NCI-H1694 treated with DMSO at 0.1 percent for 48 hours (cell line): ENCODE results near the gene CAPS2.

Experiments
- DNase-seq: peaks from one replicate; lab custom pipeline; 2025; lab: John Stamatoyannopoulos, UW

The CAPS2 gene

DNA sequence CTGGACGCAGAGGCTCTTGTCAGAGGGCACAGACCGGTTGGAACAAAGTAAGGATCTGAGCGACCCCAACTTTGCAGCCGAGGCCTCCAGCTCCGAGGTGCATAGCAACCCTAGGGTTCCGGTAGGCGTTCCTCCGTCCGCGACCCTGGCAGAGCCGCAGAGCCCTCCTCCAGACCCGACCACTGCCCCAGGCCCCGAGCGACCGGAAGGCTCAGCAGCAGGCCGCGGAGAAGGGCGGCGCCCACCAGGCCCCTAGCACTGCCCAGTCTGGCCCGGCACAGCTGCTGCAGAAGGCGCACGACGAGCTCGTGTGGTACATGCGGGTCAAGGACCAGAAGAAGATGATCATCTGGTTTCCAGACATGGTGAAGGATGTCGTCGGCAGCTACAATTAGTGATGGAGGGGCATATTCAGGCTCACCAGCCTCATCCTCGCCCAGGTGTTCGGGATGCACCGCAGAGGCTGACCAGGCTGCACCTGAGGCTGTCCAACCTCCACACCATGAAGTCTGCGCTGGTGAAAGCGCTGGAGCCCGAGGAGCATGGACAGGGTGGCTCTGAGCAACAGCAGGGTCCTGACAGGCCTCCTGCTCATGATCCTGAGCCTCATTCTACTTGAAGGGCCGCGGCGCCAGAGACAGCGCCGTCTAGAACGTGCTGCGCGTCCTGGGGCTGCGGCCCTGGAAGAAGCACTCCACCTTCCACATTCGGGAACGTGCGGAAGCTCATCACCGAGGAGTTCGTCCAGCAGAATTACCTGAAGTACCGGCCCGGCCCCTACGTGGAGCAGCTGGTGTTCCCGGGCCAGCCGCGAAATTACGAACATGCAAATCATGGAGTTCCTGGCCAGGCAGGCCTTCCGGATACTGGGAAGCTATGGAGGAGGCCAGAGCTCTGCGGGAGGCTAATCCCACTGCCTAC, 24.5 kb downstream of the CAPS2 start:
- DNase-seq = no peak

DNA sequence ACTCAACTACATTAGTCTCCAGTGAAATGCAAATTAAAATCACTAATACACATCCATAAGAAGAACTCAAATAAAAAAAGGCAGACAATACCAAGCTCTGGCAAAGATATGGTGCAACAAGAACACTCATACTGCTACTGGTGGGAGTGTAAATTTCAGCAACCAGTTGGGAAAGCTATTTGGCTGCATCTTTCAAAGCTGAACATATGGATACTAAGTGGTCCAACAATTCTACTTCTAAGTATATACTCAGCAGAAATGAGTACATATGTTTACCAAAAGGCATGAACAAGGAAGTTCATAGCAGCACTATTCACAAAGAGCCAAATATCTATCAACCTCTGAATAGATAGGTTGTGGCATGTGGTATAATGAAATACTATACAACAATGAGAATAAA, 27.3 kb downstream of the CAPS2 start:
- DNase-seq = no peak

DNA sequence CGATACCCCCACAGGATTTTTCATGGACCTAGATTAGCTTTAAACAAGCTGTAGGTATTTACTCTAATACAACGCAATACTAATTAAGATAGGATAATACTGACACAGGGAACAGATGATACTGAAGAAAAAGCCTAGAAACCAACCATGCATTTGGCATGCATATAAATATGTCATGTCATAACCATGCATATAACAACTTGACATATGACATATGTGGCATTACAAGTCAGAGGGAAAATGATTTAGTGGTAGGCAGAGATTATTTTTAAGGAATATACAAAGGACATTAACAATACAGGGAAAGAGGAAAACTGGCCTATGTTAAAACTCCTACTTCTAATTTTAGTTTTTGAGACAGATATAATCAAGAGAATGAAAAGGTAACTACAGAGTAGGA, 27.9 kb downstream of the CAPS2 start:
- no peak for DNase-seq

DNA sequence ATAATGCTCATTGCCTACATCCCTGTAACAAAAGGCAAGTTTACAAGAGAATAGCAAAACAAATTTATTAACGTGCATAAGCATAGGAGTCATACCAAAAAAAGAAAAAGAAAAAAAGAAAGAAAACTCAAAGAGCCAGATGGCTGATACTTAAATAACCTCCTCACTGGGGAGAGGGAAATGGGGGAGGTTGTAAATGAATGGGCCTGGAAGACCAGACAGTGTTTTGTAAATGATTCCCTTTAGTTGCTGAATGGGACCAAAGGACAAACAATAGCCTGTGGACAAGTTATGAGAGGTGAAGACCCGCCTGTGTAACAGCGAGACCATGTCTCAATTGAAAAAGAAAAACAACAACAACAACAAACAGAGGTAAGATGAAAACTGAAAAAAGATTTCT, 35.3 kb downstream of the CAPS2 start:
- no peak for DNase-seq

DNA sequence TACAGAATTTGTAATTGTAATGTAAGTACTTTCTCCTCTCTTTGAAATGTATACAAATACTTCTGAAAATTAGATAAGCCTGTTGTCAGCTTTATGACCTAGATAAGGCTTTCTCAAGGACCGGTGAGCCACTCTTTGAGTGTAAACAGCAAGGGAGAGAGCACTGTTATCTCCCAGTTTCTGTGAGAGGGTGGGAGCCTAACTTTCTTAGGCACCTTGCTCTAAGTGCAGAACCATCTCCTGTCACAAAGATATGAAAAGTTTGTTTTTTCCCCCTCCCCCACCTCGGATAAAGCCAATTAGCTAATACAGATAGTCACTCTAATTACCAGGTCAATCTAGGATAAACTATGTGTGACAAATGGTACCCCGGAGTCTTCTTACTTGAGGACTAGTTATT, 35.8 kb downstream of the CAPS2 start:
- no peak for DNase-seq

DNA sequence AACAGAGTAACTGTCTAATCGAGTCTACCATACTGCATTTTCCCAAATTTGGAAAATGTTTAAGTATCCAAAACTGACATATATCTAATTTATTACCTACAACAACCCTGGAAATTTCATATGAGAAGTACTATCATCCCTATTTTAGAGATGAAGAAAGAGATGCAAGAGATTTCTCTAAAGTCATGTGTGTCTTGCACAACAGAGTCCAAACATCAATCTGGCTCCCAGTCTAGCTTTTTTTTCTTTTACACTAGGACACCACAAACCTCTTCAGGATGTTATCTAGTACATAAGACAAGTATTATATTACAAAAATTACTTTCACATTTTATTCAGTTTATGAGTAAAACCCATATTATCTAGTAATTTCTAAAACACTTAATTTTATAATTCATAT, 39.1 kb downstream of the CAPS2 start:
- DNase-seq = no peak

DNA sequence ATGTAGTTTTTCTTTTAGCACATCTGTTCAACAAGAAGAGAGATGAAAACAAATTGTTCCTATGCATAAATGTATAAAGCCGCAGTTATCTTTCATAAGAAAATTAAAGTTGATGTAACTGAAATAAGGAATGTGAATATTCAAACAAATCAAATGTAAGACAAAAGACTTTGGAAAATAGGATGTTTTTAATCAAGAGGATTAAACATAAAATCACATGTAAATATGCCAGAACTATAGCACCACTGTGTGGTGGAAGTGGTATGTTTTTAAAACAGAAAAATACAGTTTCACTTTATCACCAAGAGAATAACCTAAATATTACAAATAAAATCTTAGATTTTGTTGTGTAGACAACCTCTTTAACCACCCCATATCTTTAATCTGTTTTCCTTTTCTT, 40.4 kb downstream of the CAPS2 start:
- no peak for DNase-seq

DNA sequence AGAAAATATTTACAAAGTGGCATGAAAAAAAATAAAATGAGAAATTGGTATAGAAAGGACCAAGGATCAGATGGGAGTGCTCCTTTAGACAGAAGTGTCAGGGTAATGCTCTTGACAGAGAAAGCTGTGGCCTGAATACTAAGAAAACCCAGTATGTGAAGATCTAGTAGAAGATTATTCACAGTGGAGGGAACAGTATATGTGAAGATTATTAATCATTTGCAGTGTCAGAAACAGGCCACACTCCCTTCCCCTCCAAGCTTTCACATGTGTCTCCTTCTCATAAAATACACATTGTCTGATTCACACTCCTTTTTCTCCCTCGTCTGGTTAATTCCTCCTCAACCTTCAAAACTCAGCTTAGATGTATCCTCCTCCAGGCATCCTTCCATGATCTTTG, 41.3 kb downstream of the CAPS2 start:
- DNase-seq = no peak

DNA sequence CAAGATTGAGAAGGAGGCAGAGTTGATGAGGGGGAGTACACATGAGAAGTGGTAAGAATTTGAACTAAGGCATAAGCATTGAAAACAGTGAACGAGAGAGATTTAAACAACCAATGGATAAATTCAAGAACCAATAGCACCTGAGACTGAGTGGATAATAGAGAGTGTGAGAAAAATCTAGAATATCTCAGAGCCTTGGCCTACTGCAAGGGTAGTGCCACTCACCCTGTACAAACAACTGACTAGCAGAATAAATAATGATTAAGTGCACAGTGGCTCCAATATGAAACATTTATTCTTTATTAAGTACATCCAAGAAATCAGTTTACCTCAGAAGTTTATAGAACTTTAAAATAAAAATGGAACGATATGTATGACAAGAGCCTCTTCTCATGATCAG, 54.4 kb downstream of the CAPS2 start:
- no peak for DNase-seq

DNA sequence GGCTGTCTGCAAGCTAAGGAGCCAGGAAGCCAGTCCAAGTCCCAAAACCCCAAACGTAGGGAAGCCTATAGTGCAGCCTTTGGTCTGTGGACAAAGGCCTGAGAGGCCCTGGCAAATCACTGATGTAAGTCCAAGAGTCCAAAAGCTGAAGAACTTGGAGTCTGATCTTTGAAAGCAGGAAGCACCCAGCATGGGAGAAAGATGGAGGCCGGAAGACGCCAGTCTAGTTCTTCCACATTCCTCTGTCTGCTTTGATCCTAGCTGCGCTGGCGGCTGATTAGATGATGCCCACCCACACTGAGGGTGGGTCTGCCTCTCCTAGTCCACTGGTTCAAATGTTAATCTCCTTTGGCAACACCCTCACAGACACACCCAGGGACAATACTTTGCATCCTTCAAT, 58.5 kb downstream of the CAPS2 start:
- no peak for DNase-seq

DNA sequence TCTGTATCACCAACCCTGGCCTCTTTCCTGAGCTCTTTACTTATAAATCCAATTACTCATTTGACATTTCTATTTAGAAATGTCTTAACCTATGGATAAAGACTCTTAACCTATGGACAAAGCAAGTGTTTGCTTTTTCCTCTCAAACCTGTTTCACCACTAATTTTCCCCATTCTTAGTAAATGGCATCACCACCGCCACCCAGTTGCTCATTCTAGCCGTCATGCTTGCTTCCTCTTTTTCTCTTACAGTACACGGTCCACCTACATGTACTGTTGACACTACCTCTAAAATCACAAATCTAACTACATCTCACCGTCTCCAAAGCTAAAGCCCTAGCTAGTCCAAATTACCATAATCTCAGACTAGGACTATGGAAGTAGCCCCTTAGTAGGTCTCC, 60.0 kb downstream of the CAPS2 start:
- DNase-seq = no peak

DNA sequence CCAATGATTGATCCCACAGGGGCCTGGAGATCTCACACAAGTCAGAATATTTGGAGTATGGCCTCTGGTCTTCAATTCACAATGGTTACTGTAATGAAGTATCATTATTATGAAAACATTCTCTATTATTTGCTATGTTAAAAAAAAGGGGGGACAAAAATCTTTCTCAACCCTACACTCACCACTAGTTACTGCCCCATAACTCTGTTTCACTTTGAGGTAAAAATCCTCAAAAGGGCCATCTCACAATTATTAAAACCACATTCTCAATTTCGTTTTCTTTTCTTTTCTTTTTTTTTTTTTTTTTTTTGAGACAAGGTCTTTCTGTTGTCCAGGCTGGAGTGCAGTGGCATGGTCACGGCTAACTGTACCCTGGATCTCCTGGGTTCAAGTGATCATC, 60.9 kb downstream of the CAPS2 start:
- DNase-seq = no peak

DNA sequence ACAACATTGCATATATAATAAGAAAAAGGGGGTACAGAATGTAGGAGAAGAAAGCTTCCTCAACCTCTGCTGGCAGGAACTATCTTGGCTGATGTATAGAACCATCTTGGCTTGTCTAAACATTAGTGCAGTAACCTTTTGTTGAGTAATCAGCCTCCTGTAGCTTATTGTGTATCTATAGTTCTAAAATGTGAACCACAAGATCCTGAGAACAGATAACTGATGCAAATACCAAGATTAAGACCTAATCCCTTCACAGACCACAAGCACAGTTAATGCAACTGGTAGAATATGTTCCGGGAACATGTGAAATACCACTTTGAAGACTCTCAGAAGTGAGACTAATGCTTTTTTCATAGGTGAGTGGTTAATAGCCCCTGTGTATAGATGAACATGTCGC, 69.8 kb downstream of the CAPS2 start:
- no peak for DNase-seq

DNA sequence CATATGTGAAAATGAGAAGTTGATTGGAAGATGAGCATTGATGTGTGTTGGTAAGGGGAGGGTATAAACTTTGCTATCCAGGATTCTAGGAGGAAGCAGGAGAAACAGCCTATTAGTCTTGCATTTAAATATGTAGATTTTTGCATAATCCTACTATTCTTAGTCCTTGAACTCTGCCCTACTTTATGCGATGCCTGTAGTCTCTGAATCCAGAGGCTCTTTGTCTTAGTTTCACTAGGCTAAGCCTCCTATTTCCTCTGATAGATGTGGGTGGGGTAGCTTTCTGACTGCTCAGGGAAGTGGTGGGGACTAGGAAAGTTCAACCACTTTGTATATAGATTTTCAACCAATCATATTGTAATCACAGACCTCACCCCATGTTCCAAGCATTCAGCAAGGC, 71.0 kb downstream of the CAPS2 start:
- no peak for DNase-seq

DNA sequence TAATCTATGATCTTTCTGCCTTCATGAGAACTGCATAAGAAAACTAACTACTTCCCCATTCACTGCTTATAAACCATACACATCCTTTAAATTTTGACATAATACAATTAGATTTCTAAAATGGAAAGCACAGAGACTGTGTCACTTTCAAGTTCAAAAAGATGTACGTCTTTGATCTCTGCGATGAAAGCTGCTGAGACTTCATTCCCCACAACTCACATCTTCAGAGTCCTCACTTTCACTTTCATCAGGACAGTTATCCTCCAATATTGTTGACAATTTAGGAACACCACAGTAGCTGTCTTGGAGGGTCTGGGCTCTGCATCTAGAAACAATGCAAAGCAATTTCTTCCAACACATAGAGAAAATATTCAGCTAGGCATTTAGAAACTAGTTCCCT, 72.6 kb downstream of the CAPS2 start:
- DNase-seq = no peak

DNA sequence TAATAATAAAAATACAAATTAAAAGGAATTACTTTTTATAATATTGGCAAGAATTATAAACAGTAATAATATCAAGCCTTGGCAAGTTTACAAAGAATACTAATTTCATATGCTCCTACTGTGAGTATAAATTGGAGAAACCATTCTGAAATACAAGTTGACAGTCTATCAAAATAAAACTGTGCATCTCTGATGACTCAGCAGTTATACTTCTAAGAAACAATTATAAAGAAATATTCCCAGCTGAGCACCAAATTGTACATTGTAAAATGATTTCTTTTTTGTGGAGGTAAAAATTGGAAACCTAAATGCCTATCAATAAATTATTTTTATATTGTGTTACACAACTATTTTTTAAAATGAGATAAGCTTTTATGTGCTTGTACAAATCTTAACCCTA, 85.0 kb downstream of the CAPS2 start:
- DNase-seq = no peak

DNA sequence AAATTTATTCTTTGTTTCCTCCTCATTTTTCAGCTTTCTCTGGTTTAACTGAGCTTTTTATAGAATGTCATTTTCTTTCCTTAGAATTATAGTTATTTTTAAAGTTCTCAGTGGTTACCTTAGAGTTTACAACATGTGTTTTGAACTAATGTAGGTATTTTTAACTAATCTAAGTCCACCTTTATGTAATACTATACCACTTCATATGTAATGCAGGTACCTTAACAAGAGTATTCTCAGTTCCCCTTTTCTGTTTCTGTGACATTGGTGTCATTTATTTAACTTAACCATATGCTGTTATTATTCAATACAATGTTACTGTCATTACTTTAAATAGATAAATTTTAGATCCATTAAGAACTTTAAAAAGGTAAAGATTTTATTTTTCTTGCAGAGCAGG, 90.1 kb downstream of the CAPS2 start:
- DNase-seq = no peak

DNA sequence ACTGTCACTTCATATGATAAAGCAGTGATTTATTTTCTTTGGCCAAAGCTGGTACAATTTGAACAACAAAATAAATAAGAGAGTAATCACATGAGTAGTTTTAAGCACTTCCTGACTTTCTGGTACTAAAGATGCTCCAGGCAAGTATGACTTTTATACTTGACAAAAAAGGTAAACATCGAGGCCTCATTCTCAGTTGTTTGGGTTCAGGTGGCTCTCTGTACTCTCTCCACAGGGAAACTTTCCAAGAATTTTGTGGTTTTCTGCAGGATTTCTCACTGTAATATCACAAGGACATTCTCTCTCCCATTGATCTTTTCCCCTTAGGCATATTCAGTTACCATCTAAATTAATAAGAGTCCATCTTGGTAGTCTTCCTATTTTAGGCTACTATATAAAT, 93.9 kb downstream of the CAPS2 start:
- DNase-seq = no peak

DNA sequence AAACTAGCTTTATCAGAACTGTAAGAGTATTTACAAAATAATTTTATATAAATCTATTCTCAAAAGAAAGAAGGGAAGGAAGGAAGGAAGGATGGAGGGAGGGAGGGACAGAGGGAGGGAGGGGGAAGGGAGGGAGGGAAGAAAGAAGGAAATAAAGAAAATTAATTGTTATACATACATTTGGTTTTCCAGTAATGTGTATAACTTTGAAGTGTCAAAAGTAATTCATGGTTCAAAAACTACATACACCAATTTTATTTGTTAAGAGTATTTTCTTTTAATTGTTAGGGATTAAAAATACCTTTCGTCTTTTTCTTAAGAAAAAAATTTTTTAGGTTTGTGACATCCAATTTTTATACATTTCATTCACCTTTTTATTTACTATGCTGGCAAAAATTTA, 103.0 kb downstream of the CAPS2 start:
- no peak for DNase-seq
